ENCODE measurements around the gene TSTD1.

TSTD1 gene, protein sequence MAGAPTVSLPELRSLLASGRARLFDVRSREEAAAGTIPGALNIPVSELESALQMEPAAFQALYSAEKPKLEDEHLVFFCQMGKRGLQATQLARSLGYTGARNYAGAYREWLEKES

GRCh38 chr1:161038523-161039153 lies at the start of gene TSTD1:
TSTD1 (minus strand) TSS chr1:161038964; CDS start chr1:161038889, 75 bp downstream.
- no peak for DNase-seq

DNA sequence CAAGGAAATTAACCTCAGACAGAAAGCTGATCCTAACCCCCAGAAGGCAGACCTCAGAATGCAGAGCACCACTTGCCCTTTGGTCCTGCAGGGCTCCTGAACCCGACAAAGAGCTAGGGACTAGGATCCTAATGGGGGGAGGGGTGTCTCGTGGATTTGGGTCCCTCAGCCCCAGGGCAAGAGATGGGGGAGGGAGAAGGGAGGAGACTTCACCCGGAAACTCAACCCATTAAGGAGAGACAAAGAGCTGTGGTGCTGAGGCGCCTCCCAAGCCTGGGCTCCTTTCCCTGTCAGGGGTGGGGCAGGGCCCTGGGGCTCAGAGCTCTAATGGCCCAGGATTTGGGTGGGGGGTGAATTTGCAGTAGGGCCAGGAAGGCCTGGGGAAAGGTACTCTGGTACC lies 47.7 kb upstream of the TSTD1 start:
- DNase-seq = no peak

DNA sequence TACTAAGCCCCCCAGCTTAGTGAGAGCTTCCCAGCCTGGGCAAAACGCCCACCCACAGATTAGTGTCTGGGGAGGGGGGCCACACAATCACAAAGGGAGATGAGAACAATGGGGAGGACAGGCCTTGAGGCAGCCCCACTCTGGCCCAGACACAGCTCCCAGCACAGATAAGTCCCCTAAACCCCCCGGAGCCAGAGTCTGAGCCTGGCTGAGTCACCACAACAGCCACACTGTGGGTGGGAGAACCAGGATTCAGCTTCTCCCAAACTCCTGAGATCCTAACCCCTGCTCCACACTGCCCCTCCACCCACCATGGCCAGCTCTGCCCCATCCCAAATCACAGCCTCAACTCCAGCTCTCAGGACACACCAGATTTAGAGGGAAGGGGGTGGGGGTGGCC lies 46.4 kb upstream of the TSTD1 start:
- DNase-seq = no peak

GRCh38 chr1:161084597-161084988 lies 45.8 kb upstream of the TSTD1 start:
- no peak for DNase-seq

GRCh38 chr1:161083748-161084596 lies 45.2 kb upstream of the TSTD1 start:
- DNase-seq = no peak

- DNase-seq = no peak
Observed at GRCh38 chr1:161082996-161083747, 44.4 kb upstream of the TSTD1 start.

GRCh38 chr1:161082483-161082882 lies 43.7 kb upstream of the TSTD1 start:
- DNase-seq = no peak

DNA sequence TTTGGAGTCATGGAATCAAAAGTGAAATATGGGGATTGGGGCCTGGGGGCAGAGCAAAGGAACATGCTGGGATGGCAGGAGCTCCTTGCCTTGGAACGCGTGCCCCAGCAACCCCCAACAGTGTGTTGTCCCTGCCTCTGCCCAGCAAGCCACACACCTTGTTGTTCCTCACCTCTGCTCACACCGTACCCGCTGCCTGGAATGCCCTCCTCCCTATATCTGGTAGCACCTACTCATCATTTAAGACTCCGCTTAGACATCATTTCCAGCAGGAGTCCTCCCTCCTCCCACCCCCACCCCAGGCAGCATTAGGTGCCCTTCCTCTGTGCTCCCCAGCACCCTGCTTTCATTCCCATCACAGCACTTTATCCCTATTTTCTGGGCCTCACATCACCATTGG lies 42.8 kb upstream of the TSTD1 start:
- no peak for DNase-seq

DNA sequence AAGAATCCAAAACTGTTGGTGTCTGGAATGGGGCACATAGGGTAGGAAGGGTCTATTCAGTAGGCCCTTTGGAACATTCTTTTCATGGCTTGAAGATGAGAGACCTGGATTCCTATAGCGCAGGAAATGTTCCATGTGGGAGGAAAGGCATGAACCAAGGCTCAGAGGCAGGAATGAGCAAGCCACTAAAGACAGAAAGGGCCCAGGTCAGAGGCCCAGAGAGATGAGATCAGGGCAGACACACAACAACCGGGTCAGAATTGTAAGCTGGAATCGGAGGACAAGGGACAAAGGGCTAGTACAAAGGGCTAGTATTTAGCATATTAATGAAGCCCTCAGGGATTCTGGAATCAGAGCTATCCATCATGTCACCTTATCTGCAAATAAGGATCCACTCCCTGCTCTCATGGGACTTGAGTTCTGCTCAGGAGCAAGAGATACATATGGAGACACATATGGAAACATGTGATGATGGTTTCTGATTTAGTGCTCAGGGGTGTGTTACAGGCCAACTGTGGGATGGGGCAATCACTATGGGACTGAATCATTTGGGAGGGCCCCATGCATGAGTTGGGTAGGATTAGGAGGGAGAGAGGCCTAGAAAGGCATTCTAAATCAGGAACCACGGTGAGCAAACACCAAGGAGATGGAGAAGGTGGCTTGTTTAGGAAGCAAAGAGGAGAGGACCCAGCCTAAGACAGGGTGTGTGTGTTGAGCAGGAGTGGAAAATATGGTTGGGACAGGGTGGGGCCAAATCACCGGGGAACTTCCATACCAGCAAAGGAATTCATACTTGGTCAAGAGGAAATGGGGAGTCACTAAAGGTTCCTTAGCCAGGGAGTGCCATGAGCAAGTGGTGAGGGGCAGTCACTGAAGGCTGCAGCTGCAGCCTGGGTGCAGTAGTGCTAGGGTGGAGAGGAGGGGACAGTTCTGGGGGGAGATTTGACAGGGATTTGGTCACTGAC lies 42.0 kb upstream of the TSTD1 start:
- no peak for DNase-seq

- no peak for DNase-seq
Observed at GRCh38 chr1:161079436-161080110, 40.8 kb upstream of the TSTD1 start.

- DNase-seq = no peak
Observed at GRCh38 chr1:161077426-161077825, 38.7 kb upstream of the TSTD1 start.

- DNase-seq = no peak
Observed at GRCh38 chr1:161076410-161076809, 37.6 kb upstream of the TSTD1 start.

GRCh38 chr1:161074676-161075368 lies 36.1 kb upstream of the TSTD1 start:
- no peak for DNase-seq

GRCh38 chr1:161073474-161074121 lies 34.8 kb upstream of the TSTD1 start:
- DNase-seq = no peak

DNA sequence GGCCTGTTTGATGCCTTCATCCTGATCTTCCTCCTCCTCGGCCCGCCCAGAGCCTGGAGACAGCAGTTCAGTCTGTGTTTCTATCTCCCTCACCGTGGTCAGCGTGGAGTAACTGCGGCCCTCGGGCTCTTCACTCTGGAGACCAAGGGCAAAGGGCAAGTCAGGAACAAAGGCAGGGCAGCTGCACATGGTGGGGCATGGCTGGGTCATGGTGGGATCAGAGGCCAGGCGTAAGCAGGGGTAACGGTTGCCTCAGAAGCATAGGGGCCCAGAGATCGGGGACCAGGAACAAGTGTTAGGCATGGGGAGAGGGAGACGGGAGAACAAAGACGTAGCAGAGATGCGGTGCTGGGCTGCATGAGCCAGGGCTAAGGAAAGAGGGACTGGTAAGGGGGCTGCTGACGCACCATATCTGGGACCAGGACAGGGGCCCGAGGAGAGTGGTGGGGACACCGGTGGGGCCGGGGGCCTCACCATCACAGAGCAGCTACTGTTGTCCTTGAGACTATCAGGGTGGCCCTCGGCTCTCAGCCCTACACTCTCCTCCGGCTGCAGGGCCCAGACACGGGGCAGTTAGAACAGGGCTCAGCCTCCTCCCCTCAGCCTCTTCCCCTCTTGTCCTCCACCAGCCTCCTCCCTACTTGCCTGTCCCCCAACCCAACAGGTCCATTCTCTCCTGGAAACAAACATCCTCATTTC lies 34.1 kb upstream of the TSTD1 start:
- no peak for DNase-seq

DNA sequence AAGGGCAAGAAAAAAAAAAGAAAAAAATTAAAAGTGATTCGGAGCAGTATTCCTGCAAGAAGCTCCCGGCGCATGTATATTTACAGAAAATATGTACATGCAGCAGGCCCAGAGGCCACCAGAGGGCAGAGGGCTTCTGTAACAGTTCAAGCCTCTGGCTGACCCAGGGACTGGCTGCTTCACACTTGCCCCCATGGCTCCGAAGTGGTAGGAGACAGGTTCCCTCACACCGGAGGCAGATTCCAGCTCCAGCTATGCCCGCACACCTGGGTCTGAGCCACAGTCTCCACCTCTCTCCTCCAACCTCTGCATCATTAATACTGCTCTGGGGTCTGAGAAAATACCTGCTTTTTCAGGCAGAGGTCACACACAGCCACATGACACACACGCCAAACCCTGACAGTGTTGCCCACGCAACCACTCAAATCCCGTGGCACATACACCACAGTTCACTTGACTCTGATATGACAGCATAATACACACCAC lies 33.2 kb upstream of the TSTD1 start:
- DNase-seq = no peak

DNA sequence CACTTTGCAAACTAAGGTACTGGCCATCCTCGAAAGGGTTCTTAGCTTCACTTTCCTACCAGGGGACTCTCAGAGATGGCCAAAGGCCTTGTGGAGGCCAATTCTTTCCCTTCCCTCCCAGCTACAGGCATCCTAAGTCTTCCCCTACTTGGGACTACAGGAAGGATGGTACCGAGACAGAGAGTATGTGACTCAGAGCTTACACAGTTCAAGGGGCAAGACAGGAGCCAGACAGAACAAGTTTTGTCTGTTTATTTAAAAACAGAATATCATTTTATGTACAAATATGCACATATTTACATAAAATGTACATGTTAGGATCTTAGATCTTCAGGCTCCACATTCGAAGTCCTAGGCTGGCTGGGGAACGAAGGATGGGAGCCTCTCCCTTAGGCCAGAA lies 32.0 kb upstream of the TSTD1 start:
- no peak for DNase-seq

DNA sequence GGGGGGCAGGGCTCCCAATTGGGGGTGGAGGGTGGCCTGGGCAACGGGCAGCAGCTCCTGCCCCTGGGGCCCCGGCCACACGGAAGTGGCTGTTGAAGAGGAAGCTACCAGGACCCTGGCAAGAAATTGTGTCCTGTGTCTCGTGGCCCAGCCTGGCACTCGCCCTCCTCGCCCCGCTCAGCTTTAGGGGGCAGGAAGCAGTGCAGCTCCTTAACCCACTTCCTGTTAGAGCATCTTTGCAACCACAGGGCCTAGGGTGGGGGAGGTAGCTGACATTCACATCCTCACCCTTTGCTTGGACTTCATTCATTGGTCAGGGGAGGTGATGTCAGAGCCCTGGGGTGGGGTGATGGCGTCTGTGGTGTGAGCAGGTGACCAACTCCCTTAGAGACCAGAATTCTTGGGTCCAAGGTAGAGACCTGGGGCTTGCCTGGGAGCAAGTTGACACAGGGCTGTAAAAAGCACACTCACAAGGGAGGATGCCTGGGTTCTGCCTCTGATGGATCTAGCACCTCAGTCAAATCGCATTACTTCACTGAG lies 31.0 kb upstream of the TSTD1 start, which contains the start of gene ARHGAP30:
TSS of gene ARHGAP30 (minus strand) at position 161 of the 540 bp plus-strand sequence. CDS start 267 bp downstream, outside the sequence.
- no peak for DNase-seq

- DNase-seq = no peak
Observed at GRCh38 chr1:161069241-161069640, 30.5 kb upstream of the TSTD1 start.

All from NCI-H1694 treated with DMSO at 0.1 percent for 48 hours (cell line).